HG03045 (cell line): ENCODE results near the gene CERS1.

Experiments used
- ATAC-seq: cut with Tn5 transposase; IDR thresholded peaks from one replicate; pipeline ENCODE4 v1.9.1; 2021; ENCODE audit warnings: mild to moderate bottlenecking, moderate library complexity; ENCODE audit not compliant: unreplicated experiment

Gene CERS1

DNA sequence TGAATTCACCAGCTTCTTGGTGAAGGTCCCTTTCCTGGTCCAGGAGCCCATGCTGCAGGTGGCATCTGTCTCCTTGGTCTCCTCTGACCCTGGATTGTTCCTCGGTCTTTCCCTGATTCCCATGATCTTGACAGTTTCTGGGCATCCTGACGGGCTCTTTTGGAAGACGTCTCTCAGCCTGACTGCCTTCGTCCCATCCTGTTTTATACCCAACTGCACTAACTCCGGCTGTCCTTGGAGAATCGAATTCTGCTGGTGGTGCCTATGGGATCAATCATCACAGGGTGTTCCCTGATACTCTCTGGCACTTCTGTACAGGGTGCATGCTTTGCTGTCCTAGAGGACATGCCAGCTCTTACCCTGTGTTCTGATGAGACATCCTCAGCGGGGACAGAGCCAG lies 19.1 kb downstream of the CERS1 start:
- ATAC-seq = no peak

- ATAC-seq = no peak
Observed at GRCh38 chr19:18875726-18876125, 20.2 kb downstream of the CERS1 start.

DNA sequence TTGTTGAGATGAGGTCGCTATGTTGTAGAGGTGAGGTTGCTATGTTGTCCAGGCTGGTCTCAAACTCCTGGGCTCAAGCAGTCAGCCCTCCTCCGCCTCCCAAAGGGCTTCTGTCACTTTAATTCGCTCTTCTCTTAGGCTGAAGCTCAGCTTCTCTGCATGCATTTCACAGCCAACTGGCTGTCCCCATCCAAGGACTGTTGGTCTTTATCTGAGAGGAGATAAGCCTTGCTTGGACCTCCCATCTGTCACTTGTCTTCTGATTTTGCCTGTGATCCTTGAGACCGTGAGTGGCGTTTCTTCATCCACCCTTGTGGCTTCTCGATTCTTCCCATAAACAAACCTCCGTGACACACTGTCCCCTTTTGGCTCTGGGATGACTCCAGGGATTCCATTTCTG lies 24.4 kb downstream of the CERS1 start:
- ATAC-seq = no peak

GRCh38 chr19:18870531-18871172 lies 25.3 kb downstream of the CERS1 start:
- no peak for ATAC-seq

DNA sequence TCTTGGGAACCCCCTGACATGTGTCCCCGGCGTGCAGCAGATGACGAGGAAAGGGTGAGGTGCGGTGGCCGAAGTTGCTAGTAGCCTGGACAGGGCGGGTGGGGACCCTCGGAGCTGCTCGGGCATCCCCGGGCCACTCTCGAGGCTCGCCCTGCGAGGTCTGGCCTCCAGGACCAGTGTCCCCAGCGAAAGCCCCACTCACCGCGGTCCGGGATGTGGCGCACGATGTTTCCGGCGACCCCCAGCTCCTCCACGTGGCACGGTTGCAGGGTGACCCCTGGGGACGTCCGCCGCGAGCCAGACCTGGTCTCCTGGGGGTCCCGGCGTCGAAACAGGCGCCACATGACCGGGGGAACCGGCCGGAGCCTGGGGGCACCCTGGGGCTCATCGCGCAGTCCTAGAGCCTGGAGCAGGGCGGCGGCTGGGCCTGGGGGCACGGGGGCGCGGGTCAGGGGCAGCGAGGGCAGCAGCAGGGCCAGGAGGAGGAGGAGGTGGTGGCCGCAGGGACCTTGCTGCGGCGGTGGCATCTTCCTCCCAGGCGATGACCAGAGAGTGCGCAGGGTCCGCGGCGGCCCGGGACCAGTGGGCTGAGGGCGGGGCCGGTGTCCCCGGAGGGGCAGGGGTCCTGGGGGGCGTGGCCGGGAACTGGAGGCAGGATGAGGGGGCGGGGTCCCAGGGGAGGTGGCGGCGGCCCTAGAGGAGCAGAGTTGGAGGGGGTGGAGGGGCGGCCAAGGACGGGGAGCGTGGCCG lies 26.0 kb downstream of the CERS1 start:
- no peak for ATAC-seq

- ATAC-seq = no peak
Observed at GRCh38 chr19:18869023-18869618, 26.8 kb downstream of the CERS1 start.

- no peak for ATAC-seq
Observed at GRCh38 chr19:18868380-18869022, 27.5 kb downstream of the CERS1 start.

GRCh38 chr19:18867751-18868150 lies 28.2 kb downstream of the CERS1 start:
- no peak for ATAC-seq

GRCh38 chr19:18867199-18867598 lies 28.8 kb downstream of the CERS1 start:
- ATAC-seq = no peak

DNA sequence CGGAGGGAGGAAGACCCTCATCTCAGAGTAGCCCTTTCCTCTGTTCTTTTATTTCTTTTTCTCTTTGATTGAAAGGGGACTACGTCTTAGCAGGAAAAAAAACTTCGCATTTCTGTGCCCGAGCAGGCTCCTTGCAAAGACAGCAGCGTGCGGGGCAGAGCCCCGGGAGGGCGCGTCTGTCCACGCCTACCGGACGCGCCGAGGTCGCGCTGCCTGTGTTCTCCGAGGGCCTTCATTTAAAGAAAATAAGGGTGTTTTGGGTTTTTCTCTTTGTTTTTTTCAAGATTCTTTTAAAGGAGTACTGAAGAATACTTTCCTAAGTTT lies 29.2 kb downstream of the CERS1 start:
- ATAC-seq = no peak

DNA sequence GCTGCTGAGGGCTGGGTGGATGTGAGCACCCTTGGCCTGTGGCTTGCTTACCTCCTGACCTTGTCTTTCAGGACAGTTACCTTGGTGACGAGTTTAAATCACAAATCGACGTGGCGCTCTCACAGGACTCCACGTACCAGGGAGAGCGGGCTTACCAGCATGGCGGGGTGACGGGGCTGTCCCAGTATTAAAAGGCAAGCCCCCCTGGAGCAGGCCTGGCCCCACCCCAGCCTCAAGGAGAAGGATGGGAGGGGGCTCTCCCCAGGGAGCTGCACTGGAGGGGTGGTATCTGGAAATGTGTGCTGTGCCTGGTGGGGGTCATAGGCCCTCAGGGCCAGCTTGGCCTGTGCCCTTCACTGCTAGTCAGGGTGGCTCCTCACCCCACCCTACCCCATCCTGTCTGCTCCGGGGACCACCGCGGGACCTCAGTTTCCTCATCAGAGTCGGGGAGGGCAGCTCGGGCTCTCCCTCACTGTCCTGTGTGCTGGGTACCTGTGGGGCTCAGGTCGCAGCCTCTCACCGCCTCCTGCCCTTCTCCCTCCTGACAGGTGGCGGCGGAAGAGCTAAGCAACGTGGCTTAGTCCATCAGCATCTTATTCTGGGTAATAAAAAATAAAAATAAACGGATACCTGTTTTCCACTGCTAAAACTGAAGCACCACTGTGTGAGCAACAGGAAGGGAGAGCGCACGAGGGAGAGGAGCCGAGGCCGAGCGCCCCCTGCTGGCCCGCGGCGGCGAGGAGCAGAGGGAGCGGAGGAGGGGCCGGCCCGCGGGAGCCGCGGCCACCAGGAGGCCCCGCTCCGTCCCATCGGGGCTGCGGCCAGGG lies 29.8 kb downstream of the CERS1 start:
- ATAC-seq = no peak

GRCh38 chr19:18865106-18865972 lies 30.6 kb downstream of the CERS1 start:
- ATAC-seq = no peak

DNA sequence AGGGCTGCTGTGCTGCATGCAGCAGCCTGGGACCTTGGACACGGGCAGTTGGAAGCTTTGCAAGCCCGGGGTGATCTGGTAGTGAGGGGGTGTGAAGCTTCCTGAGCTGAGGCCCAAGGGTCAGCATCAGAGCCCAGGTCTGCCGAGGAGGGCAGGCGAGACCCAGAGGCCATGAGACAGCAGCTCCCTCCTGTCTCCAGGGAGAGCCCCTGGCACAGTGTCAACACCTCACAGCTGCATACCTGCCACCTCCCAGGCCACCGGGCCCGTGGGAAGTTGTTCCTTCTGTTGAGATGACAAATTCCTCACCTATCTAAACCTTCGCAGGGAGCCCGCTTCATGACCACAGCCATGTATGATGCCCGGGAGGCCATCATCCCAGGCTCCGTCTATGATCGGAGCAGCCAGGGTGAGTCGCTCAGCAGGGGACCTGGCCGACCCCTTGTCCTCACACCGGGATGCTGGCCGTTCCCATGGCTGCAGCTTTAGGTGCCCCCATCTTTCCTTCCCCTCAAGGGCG lies 32.1 kb downstream of the CERS1 start:
- ATAC-seq = no peak

DNA sequence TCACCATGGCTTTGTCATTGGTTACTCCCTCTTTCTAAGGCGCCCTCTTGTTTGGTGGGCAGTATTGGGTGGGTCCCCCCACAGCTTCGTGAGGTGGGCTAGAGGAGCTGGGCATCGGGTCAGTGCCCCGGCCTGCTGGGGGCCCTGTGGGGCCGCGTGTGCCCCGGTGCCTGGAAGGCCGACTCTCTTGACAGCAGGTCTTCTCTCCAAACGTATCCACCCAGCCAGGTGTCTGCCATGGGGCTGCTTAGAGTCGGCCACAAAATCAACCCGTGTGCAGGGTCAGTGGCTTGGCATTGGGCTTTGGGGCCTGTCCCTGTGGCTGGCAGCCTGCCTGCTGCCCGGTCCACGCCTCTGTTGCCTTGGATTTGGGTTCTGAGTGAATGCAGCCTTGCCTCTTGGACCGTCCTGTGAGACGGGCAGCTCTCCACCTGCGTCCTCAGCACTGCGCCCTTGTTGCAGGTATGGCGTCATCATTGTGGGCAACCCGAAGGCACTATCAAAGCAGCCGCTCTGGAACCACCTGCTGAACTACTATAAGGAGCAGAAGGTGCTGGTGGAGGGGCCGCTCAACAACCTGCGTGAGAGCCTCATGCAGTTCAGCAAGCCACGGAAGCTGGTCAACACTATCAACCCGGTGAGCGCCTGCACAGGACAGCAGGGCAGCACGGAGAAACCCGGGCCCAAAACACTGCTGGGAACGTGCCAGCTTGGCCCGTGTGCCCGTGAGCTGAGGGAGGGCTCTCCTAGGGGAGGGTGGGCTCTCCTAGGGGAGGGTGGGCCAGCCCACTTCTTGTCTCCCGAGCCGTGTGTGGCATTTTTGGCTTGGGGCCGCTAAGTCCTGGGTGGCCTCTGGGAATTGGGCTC lies 32.7 kb downstream of the CERS1 start:
- no peak for ATAC-seq

DNA sequence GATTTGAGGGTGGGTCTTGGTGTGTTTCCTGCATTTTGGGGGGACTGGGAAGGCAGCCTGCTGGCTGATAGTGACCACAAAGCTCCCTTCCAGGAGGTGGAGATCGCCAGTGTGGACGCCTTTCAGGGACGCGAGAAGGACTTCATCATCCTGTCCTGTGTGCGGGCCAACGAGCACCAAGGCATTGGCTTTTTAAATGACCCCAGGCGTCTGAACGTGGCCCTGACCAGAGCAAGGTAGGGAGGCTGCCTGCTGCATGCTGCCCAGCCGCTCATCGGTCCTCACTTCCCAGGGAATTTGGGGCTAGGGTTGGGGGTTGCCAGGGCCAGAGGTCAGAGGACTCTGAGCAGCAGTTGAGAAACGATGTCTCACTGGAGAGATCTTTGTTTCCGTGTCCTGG lies 34.0 kb downstream of the CERS1 start:
- ATAC-seq = no peak

DNA sequence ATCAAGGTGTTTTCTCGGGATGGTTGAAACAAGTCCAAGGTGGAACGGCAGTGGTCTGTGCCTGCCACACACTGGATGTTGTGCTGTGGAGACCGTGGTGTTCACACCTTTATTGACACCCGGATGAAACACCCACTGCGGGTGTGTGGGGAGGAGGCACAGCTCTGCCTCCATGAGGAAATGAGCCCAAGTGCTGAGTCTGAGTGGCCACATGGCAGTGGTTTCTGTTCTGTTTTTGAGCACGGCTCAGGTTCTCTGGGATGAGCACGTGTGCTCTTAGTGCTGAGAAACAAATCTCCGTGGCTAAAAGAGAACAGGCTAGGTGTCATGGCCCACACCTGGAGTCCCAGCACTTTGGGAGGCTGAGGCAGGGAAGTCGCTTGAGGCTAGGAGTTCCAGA lies 34.7 kb downstream of the CERS1 start:
- no peak for ATAC-seq

GRCh38 chr19:18860725-18861124 lies 35.2 kb downstream of the CERS1 start:
- ATAC-seq = no peak

DNA sequence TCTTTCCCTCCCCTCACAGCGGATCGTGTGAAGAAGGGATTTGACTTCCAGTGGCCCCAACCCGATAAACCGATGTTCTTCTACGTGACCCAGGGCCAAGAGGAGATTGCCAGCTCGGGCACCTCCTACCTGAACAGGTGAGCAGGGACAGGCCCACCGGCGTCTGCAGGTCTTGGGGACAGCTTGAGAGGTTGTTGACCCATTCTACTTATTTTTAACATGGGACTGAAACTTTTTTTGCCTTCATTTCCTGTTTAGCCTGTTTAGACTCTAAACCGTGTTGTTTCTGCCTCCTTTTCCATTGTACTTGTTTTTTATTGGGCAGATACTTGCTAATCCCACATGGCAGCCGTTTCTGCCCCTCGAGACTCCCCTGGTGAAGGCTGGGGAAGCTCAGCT lies 35.7 kb downstream of the CERS1 start:
- no peak for ATAC-seq

DNA sequence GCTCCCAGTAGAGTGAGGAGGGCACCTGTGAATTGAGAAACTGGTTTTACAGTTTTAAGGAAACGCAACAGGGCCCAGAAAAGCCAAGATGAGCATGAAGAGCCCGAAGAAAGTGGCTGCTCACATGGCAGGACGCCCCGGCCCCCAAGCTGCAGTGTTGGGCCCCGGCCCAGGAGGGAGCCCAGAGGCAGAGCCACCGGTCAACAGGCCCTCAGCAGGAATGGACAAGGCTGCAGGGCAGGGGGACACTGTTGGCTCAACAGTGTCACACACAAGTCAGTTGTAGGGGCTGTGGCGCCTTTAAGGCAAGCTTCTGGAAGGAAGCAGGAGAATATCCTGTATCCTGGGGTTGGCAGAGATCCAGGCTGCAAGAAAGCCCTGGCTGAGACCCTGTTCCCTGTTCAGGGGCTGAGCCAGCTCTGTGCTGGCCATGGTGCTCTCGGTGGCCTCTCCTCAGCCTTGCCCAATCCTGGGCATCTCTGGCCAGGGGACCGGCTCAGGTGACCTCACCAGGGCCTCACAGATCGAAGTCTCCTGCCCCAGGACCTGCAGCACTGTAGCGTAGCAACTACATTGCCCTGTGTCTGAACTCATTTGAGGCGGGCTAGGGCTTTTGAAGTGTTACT lies 36.2 kb downstream of the CERS1 start:
- no peak for ATAC-seq
